ENCODE measurements around the gene PLEKHG4B.

PLEKHG4B gene

DNA sequence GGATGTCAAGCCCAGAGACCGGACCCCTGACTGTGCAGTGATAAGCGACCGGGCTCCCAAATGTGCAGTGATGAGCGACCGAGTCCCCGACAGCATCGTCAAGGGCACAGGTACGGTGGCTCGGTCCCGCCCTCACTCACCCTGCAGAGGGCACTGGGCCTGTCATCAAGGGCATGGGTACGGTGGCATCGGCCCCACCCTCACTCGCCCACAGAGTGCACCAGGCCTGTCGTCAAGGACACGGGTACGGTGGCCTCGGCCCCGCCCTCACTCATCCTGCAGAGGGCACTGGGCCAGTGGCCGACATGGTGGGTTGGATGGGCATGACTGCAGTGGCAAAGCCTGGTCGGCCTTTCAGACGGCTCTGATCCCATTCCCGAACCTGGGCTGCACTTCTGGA, 89.6 kb downstream of the PLEKHG4B start:
- DNase-seq = no peak
- no peaks in the 10 kb centered on the region for H3K9me2 ChIP-seq (replicated peaks; ENCODE audit: insufficient read depth, low read length)
- peaks cover 23% of the 10 kb centered on the region for H3K27me3 ChIP-seq (replicated peaks; ENCODE audit: insufficient read depth, low read length)
- no peaks in the 10 kb centered on the region for H3K4me1 ChIP-seq (ENCODE audit: low read length)
- no peak overlapping the region for H2AFZ ChIP-seq (ENCODE audit: low read length)
- H3F3A ChIP-seq (ENCODE audit: insufficient read depth, low read length) = no peaks in the 10 kb centered on the region
- no peak overlapping the region for H3K4me2 ChIP-seq (ENCODE audit: low read depth, low read length)
- H3K9me3 ChIP-seq (replicated peaks; ENCODE audit: insufficient read depth, low read length) = no peaks in the 10 kb centered on the region
- no peaks in the 10 kb centered on the region for H3K36me3 ChIP-seq (replicated peaks; ENCODE audit: insufficient read depth, low read length)
- no peak overlapping the region for H3K27ac ChIP-seq (ENCODE audit: low read length)
- no peaks in the 10 kb centered on the region for H4K20me1 ChIP-seq (ENCODE audit: insufficient read depth, low read length)
- H3K79me2 ChIP-seq (ENCODE audit: low read length) = no peaks in the 10 kb centered on the region
- H3K9ac ChIP-seq (ENCODE audit: low read length) = no peak overlapping the region
- no peak for TF ChIP-seq EZH2 (optimal IDR thresholded peaks at IDR 0.05; ENCODE audit: low read depth, low read length)
- TF ChIP-seq CTCF (IDR thresholded peaks at IDR 0.05; ENCODE audit: low read length) = no peak
- no peak for TF ChIP-seq EZH2phosphoT487 (IDR thresholded peaks at IDR 0.05; ENCODE audit: low read length)
- no peak overlapping the region for H3K4me3 ChIP-seq (ENCODE audit: low read length)

- H3K9ac ChIP-seq (ENCODE audit: low read length) = no peak overlapping the region
- no peak overlapping the region for H2AFZ ChIP-seq (ENCODE audit: low read length)
- DNase-seq = no peak
- H3K4me2 ChIP-seq (ENCODE audit: low read depth, low read length) = no peak overlapping the region
- no peak overlapping the region for H3K4me3 ChIP-seq (ENCODE audit: low read length)
- H3F3A ChIP-seq (ENCODE audit: insufficient read depth, low read length) = no peaks in the 10 kb centered on the region
- TF ChIP-seq EZH2phosphoT487 (IDR thresholded peaks at IDR 0.05; ENCODE audit: low read length) (no peak), EZH2 (optimal IDR thresholded peaks at IDR 0.05; ENCODE audit: low read depth, low read length) (no peak), CTCF (IDR thresholded peaks at IDR 0.05; ENCODE audit: low read length) (no peak)
- H3K27me3 ChIP-seq (replicated peaks; ENCODE audit: insufficient read depth, low read length) = peaks cover 20% of the 10 kb centered on the region
- H3K9me3 ChIP-seq (replicated peaks; ENCODE audit: insufficient read depth, low read length) = no peaks in the 10 kb centered on the region
- no peaks in the 10 kb centered on the region for H3K79me2 ChIP-seq (ENCODE audit: low read length)
- H3K9me2 ChIP-seq (replicated peaks; ENCODE audit: insufficient read depth, low read length) = no peaks in the 10 kb centered on the region
- no peaks in the 10 kb centered on the region for H3K4me1 ChIP-seq (ENCODE audit: low read length)
- H4K20me1 ChIP-seq (ENCODE audit: insufficient read depth, low read length) = no peaks in the 10 kb centered on the region
- no peaks in the 10 kb centered on the region for H3K36me3 ChIP-seq (replicated peaks; ENCODE audit: insufficient read depth, low read length)
- H3K27ac ChIP-seq (ENCODE audit: low read length) = no peak overlapping the region
These were observed 90.2 kb downstream of the PLEKHG4B start for GRCh38 chr5:182126-182525.

DNA sequence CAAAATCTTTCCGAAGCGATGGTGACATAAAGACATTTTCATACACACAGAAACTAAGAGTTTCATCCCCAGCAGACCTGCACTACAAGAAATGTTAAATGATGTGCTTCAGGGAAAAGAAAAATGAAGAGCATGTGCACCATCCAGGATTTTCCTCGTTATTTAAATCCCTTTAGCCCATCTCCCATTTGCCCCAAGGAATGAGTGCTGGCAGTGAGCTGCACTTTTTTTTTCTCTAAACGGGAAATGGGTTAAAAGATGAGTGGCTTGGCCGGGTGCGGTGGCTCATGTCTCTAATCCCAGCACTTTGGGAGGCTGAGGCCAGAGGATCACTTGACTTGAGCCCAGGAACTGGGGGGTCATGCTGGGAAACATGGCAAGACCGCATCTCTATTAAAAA, 92.5 kb downstream of the PLEKHG4B start:
- TF ChIP-seq CTCF (IDR thresholded peaks at IDR 0.05; ENCODE audit: low read length) (no peak), EZH2 (optimal IDR thresholded peaks at IDR 0.05; ENCODE audit: low read depth, low read length) (no peak), EZH2phosphoT487 (IDR thresholded peaks at IDR 0.05; ENCODE audit: low read length) (no peak)

More for the DNA sequence above, 92.5 kb downstream of the PLEKHG4B start:
- Histone ChIP-seq H3K4me3 (ENCODE audit: low read length) (no peak overlapping the region), H3K27ac (ENCODE audit: low read length) (no peak overlapping the region), H3K4me1 (ENCODE audit: low read length) (peaks cover 15% of the 10 kb centered on the region), H3K9ac (ENCODE audit: low read length) (no peak overlapping the region), H3K27me3 (replicated peaks; ENCODE audit: insufficient read depth, low read length) (0 out of 2 replicates have a peak, but pooled peaks cover 4% of the 10 kb centered on the region), H3K79me2 (ENCODE audit: low read length) (peaks cover 9% of the 10 kb centered on the region), H4K20me1 (ENCODE audit: insufficient read depth, low read length) (no peaks in the 10 kb centered on the region), H3F3A (ENCODE audit: insufficient read depth, low read length) (peaks cover 3% of the 10 kb centered on the region; the same call in 1 of the 2 replicates), H3K4me2 (ENCODE audit: low read depth, low read length) (no peak overlapping the region), H2AFZ (ENCODE audit: low read length) (no peak overlapping the region), H3K9me2 (replicated peaks; ENCODE audit: insufficient read depth, low read length) (no peaks in the 10 kb centered on the region), H3K36me3 (replicated peaks; ENCODE audit: insufficient read depth, low read length) (no peaks in the 10 kb centered on the region), H3K9me3 (replicated peaks; ENCODE audit: insufficient read depth, low read length) (no peaks in the 10 kb centered on the region)
- DNase-seq = no peak

Measured in MM.1S (cell line).